ENCODE results near the gene NAPB. TPM values are rescaled to one million over a fixed set of nuclear protein-coding genes. Genes with fewer than 3 reads are reported as not detected.

The NAPB gene
- total and polyA plus RNA-seq, 10 of the 15 experiments (the other 5 are each of a cell fraction or from before 2014, with no cell fraction given), result 2.1 to 15.9 (median 7.2) TPM

DNA sequence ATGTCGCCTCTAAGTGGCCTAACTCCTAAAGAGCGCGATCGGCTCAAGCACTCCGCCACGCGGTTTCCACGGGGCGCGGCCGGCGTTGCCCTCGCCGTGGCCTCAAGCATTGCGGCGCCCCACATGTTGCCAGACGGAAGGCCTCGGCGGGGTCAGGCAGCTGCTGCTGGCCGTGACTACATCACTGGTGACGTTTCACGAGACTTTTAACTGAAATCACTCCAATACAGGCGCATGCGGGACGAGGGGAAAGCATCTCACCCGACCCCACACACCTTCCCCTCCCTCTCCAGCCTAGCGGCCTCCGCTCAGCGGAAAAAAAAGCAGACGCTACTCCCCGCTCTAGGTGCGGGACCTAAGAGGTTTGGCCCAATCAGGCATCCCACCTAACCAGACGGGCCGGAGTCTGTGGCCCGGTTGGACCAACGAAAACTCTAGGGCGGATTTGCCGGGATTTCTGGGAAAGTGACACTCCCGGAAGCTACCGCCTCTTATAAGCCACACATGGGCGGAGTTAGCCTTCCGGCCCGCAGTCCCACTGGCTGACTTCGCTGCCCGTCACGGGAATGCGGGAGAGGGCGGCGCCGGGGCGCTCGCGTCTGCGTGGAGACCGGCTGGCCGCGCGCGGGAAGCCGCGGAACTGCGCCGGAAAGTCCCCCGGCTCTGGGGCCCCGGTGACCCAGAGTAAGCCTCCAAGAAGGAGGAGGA, 70.9 kb downstream of the NAPB start, which contains the start of gene NXT1 (continued):
- TF ChIP-seq, protein P1, sequence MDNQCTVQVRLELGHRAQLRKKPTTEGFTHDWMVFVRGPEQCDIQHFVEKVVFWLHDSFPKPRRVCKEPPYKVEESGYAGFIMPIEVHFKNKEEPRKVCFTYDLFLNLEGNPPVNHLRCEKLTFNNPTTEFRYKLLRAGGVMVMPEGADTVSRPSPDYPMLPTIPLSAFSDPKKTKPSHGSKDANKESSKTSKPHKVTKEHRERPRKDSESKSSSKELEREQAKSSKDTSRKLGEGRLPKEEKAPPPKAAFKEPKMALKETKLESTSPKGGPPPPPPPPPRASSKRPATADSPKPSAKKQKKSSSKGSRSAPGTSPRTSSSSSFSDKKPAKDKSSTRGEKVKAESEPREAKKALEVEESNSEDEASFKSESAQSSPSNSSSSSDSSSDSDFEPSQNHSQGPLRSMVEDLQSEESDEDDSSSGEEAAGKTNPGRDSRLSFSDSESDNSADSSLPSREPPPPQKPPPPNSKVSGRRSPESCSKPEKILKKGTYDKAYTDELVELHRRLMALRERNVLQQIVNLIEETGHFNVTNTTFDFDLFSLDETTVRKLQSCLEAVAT (IDR thresholded peaks at IDR 0.05), result peak; percentile 56; the same call in 1 of the 2 replicates
- 0 out of 2 replicates have a peak, but pooled peaks have one; percentile 43 for TF ChIP-seq STAT3 (IDR thresholded peaks at IDR 0.05; ENCODE audit: low read depth, low read length)
- TF ChIP-seq, protein P2, sequence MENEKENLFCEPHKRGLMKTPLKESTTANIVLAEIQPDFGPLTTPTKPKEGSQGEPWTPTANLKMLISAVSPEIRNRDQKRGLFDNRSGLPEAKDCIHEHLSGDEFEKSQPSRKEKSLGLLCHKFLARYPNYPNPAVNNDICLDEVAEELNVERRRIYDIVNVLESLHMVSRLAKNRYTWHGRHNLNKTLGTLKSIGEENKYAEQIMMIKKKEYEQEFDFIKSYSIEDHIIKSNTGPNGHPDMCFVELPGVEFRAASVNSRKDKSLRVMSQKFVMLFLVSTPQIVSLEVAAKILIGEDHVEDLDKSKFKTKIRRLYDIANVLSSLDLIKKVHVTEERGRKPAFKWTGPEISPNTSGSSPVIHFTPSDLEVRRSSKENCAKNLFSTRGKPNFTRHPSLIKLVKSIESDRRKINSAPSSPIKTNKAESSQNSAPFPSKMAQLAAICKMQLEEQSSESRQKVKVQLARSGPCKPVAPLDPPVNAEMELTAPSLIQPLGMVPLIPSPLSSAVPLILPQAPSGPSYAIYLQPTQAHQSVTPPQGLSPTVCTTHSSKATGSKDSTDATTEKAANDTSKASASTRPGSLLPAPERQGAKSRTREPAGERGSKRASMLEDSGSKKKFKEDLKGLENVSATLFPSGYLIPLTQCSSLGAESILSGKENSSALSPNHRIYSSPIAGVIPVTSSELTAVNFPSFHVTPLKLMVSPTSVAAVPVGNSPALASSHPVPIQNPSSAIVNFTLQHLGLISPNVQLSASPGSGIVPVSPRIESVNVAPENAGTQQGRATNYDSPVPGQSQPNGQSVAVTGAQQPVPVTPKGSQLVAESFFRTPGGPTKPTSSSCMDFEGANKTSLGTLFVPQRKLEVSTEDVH (IDR thresholded peaks at IDR 0.05; ENCODE audit: low read depth, partially characterized antibody), result peak; percentile 53
- TF ChIP-seq, protein P3, sequence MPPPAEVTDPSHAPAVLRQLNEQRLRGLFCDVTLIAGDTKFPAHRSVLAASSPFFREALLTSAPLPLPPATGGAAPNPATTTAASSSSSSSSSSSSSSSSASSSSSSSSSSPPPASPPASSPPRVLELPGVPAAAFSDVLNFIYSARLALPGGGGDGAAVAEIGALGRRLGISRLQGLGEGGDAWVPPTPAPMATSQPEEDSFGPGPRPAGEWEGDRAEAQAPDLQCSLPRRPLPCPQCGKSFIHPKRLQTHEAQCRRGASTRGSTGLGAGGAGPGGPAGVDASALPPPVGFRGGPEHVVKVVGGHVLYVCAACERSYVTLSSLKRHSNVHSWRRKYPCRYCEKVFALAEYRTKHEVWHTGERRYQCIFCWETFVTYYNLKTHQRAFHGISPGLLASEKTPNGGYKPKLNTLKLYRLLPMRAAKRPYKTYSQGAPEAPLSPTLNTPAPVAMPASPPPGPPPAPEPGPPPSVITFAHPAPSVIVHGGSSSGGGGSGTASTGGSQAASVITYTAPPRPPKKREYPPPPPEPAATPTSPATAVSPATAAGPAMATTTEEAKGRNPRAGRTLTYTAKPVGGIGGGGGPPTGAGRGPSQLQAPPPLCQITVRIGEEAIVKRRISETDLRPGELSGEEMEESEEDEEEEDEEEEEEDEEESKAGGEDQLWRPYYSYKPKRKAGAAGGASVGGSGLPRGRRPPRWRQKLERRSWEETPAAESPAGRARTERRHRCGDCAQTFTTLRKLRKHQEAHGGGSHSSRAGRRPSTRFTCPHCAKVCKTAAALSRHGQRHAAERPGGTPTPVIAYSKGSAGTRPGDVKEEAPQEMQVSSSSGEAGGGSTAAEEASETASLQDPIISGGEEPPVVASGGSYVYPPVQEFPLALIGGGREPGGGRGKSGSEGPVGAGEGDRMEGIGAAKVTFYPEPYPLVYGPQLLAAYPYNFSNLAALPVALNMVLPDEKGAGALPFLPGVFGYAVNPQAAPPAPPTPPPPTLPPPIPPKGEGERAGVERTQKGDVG (CRISPR knock-in tag; IDR thresholded peaks at IDR 0.05), result no peak
- TF ChIP-seq YY1 (IDR thresholded peaks at IDR 0.05; ENCODE audit: low read depth, low read length), result peak; percentile 17
- TF ChIP-seq ETV6 (conservative IDR thresholded peaks at IDR 0.05 in 1 of 2, IDR thresholded peaks at IDR 0.05 in 1 of 2; ENCODE audit: borderline replicate concordance in 1 of 2, low read depth in 1 of 2), result no peak
- no peak; the same call in 1 of the 2 replicates for TF ChIP-seq EED (IDR thresholded peaks at IDR 0.05; ENCODE audit: low read depth)
- TF ChIP-seq MXI1 (IDR thresholded peaks at IDR 0.05; ENCODE audit: low read depth, low read length), result peak; percentile 72; the same call in 1 of the 2 replicates
- no peak for TF ChIP-seq TCF3 (IDR thresholded peaks at IDR 0.05; ENCODE audit: borderline replicate concordance, insufficient read depth, low read depth, low read length)
- 0 out of 2 replicates have a peak, but pooled peaks have one; percentile 44 for TF ChIP-seq FOXK2 (IDR thresholded peaks at IDR 0.05)
- TF ChIP-seq, protein P4, sequence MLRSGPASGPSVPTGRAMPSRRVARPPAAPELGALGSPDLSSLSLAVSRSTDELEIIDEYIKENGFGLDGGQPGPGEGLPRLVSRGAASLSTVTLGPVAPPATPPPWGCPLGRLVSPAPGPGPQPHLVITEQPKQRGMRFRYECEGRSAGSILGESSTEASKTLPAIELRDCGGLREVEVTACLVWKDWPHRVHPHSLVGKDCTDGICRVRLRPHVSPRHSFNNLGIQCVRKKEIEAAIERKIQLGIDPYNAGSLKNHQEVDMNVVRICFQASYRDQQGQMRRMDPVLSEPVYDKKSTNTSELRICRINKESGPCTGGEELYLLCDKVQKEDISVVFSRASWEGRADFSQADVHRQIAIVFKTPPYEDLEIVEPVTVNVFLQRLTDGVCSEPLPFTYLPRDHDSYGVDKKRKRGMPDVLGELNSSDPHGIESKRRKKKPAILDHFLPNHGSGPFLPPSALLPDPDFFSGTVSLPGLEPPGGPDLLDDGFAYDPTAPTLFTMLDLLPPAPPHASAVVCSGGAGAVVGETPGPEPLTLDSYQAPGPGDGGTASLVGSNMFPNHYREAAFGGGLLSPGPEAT (IDR thresholded peaks at IDR 0.05; ENCODE audit: low read depth), result 0 out of 2 replicates have a peak, but pooled peaks have one; percentile 27
- TF ChIP-seq, protein P5, sequence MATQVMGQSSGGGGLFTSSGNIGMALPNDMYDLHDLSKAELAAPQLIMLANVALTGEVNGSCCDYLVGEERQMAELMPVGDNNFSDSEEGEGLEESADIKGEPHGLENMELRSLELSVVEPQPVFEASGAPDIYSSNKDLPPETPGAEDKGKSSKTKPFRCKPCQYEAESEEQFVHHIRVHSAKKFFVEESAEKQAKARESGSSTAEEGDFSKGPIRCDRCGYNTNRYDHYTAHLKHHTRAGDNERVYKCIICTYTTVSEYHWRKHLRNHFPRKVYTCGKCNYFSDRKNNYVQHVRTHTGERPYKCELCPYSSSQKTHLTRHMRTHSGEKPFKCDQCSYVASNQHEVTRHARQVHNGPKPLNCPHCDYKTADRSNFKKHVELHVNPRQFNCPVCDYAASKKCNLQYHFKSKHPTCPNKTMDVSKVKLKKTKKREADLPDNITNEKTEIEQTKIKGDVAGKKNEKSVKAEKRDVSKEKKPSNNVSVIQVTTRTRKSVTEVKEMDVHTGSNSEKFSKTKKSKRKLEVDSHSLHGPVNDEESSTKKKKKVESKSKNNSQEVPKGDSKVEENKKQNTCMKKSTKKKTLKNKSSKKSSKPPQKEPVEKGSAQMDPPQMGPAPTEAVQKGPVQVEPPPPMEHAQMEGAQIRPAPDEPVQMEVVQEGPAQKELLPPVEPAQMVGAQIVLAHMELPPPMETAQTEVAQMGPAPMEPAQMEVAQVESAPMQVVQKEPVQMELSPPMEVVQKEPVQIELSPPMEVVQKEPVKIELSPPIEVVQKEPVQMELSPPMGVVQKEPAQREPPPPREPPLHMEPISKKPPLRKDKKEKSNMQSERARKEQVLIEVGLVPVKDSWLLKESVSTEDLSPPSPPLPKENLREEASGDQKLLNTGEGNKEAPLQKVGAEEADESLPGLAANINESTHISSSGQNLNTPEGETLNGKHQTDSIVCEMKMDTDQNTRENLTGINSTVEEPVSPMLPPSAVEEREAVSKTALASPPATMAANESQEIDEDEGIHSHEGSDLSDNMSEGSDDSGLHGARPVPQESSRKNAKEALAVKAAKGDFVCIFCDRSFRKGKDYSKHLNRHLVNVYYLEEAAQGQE (IDR thresholded peaks at IDR 0.05; ENCODE audit: low read depth, low read length), result no peak; the same call in 1 of the 2 replicates
- peak; percentile 87; the same call in 1 of the 2 replicates for TF ChIP-seq RB1 (IDR thresholded peaks at IDR 0.05; ENCODE audit: borderline replicate concordance)
- no peak for TF ChIP-seq ZBED1 (IDR thresholded peaks at IDR 0.05; ENCODE audit: borderline replicate concordance)
- no peak for TF ChIP-seq ZNF622 (IDR thresholded peaks at IDR 0.05)

All from GM12878 (cell line).